NCI-H82 (cell line): ENCODE data around the gene CAMK2N1.
"Not testable (repeated sequence)": the region's sequence is repeated elsewhere in the genome, so short reads cannot be mapped to it uniquely, and the experiment has no call there.

Experiments used
- DNase-seq: peaks from one replicate; lab custom pipeline; 2025; lab: John Stamatoyannopoulos, UW

CAMK2N1 gene

GRCh38 chr1:20485527-20486456, at the start of gene CAMK2N1:
TSS of gene CAMK2N1 (minus strand) at chr1:20486210. CDS start at chr1:20485379, 831 bp downstream.
- peak; percentile 70 for DNase-seq

- DNase-seq: no peak
Observed at GRCh38 chr1:20534659-20535417, 48.8 kb upstream of the CAMK2N1 start.

- no peak for DNase-seq
Observed at GRCh38 chr1:20533635-20534034, 47.6 kb upstream of the CAMK2N1 start.

- no peak for DNase-seq
Observed at GRCh38 chr1:20530901-20531300, 44.9 kb upstream of the CAMK2N1 start.

GRCh38 chr1:20530306-20530705, 44.3 kb upstream of the CAMK2N1 start:
- no peak for DNase-seq

- DNase-seq: no peak
Observed at GRCh38 chr1:20528221-20528620, 42.2 kb upstream of the CAMK2N1 start.

GRCh38 chr1:20526267-20526666, 40.3 kb upstream of the CAMK2N1 start:
- no peak for DNase-seq

- peak; percentile 93 for DNase-seq
Observed at GRCh38 chr1:20521960-20522861, 36.2 kb upstream of the CAMK2N1 start.

GRCh38 chr1:20519609-20520262, 33.7 kb upstream of the CAMK2N1 start:
- not testable (repeated sequence) for DNase-seq

- DNase-seq: no peak
Observed at GRCh38 chr1:20511518-20512428, 25.8 kb upstream of the CAMK2N1 start.

GRCh38 chr1:20508411-20508771, 22.4 kb upstream of the CAMK2N1 start:
- DNase-seq: no peak

- peak; percentile 96 for DNase-seq
Observed at GRCh38 chr1:20507564-20508410, 21.8 kb upstream of the CAMK2N1 start, which contains the start of gene MUL1. TSS of gene MUL1 (minus strand) at chr1:20508151. CDS start at chr1:20508024, 127 bp downstream.

- DNase-seq: peak; percentile 51
Observed at GRCh38 chr1:20507248-20507563, 21.2 kb upstream of the CAMK2N1 start.

GRCh38 chr1:20505488-20505887, 19.5 kb upstream of the CAMK2N1 start:
- no peak for DNase-seq

GRCh38 chr1:20500716-20501115, 14.7 kb upstream of the CAMK2N1 start:
- no peak for DNase-seq

GRCh38 chr1:20499718-20500117, 13.7 kb upstream of the CAMK2N1 start:
- DNase-seq: no peak

GRCh38 chr1:20499105-20499504, 13.1 kb upstream of the CAMK2N1 start:
- DNase-seq: no peak

GRCh38 chr1:20498116-20498515, 12.1 kb upstream of the CAMK2N1 start:
- DNase-seq: no peak

GRCh38 chr1:20497506-20497905, 11.5 kb upstream of the CAMK2N1 start:
- no peak for DNase-seq
